CD14-positive monocyte (primary cell): ENCODE measurements around the gene SEPTIN8. TPM values are rescaled to one million over a fixed set of nuclear protein-coding genes. Genes with fewer than 3 reads are reported as not detected.

Source experiments
- DNase-seq, 3 donors: peaks; one replicate each; pipeline ENCODE4 v3.0.0-alpha.2; 2011 to 2022
- H2AFZ ChIP-seq: 2 replicates; pipeline ENCODE4 v1.6.0; 2012; ENCODE audit warnings: mild to moderate bottlenecking, low read depth, low read length, inconsistent platforms; ENCODE audit not compliant: insufficient read depth, poor library complexity, severe bottlenecking
- H3K27ac ChIP-seq, 2 donors: 1 replicate in 1 of 2; 2 replicates in 1 of 2; pipeline ENCODE4 v1.5.1; 2012 to 2013; ENCODE audit warnings: low read length in 2 of 2, control low read depth in 1 of 2, inconsistent platforms in 1 of 2, low read depth in 1 of 2, mild to moderate bottlenecking in 1 of 2
- H3K27me3 ChIP-seq, 2 donors: one replicate each; pipeline versions ENCODE4 v1.6.0 to v1.6.1; 2011 to 2013; ENCODE audit warnings: low read length in 2 of 2; ENCODE audit not compliant: control insufficient read depth in 2 of 2, insufficient read depth in 2 of 2
- H3K36me3 ChIP-seq, 2 donors: replicated peaks in 1 of 2; 1 replicate in 1 of 2; 2 replicates in 1 of 2; pipeline versions ENCODE4 v1.5.1 to v1.6.1; 2012 to 2013; ENCODE audit warnings: low read length in 2 of 2, control low read depth in 1 of 2, inconsistent platforms in 1 of 2, mild to moderate bottlenecking in 1 of 2; ENCODE audit not compliant: insufficient read depth in 2 of 2, control insufficient read depth in 1 of 2
- H3K4me1 ChIP-seq, 2 donors: 1 replicate in 1 of 2; 2 replicates in 1 of 2; pipeline versions ENCODE4 v1.5.1 to v1.6.1; 2012 to 2013; ENCODE audit warnings: low read length in 2 of 2, control low read depth in 1 of 2, inconsistent platforms in 1 of 2, mild to moderate bottlenecking in 1 of 2, moderate library complexity in 1 of 2; ENCODE audit not compliant: insufficient read depth in 2 of 2, control insufficient read depth in 1 of 2
- H3K4me2 ChIP-seq: replicated peaks from 2 replicates; pipeline ENCODE3; 2012; ENCODE audit warnings: low read length, moderate library complexity, mild to moderate bottlenecking; ENCODE audit not compliant: poor library complexity, severe bottlenecking; ENCODE audit errors: extremely low read depth
- H3K4me3 ChIP-seq, 3 experiments: fragments of 200-600 bp in 1 of 3; sonication (generic) in 1 of 3; replicated peaks in 1 of 3; 1 replicate in 2 of 3; 2 replicates in 1 of 3; pipeline ENCODE4 v1.5.1; 2011 to 2013; ENCODE audit warnings: low read length in 3 of 3, mild to moderate bottlenecking in 3 of 3, control low read depth in 2 of 3, low read depth in 2 of 3, inconsistent platforms in 1 of 3, moderate library complexity in 1 of 3
- H3K79me2 ChIP-seq: 2 replicates; pipeline ENCODE4 v1.6.0; 2012; ENCODE audit warnings: mild to moderate bottlenecking, control low read depth, inconsistent platforms, low read length, moderate library complexity; ENCODE audit not compliant: insufficient read depth
- H3K9ac ChIP-seq: 2 replicates; pipeline ENCODE4 v1.6.0; 2017; ENCODE audit warnings: low read length, mild to moderate bottlenecking; ENCODE audit not compliant: insufficient read depth, poor library complexity, severe bottlenecking
- H3K9me3 ChIP-seq, 2 donors: replicated peaks in 1 of 2; 1 replicate in 1 of 2; 2 replicates in 1 of 2; pipeline versions ENCODE4 v1.5.1 to v1.6.1; 2012 to 2013; ENCODE audit warnings: low read length in 2 of 2, control low read depth in 1 of 2; ENCODE audit not compliant: control insufficient read depth in 1 of 2, insufficient read depth in 1 of 2
- H4K20me1 ChIP-seq: 2 replicates; pipeline ENCODE4 v1.6.0; 2012; ENCODE audit warnings: mild to moderate bottlenecking, low read length, control low read depth, moderate library complexity; ENCODE audit not compliant: insufficient read depth
- H3K27ac Mint-ChIP-seq, 7 donors: one replicate each; pipeline ENCODE4 v1.8.0; 2020; ENCODE audit warnings: mild to moderate bottlenecking in 7 of 7, mixed read lengths in 7 of 7, moderate library complexity in 6 of 7, inconsistent platforms in 2 of 7
- H3K27me3 Mint-ChIP-seq, 3 donors: one replicate each; pipeline ENCODE4 v1.8.0; 2021 to 2022; ENCODE audit warnings: low read depth in 3 of 3, mild to moderate bottlenecking in 3 of 3, mixed read lengths in 3 of 3, moderate library complexity in 3 of 3, inconsistent platforms in 1 of 3
- H3K36me3 Mint-ChIP-seq, 2 donors: one replicate each; pipeline ENCODE4 v1.8.0; 2020; ENCODE audit warnings: mixed read lengths in 2 of 2, inconsistent platforms in 1 of 2, mild to moderate bottlenecking in 1 of 2
- H3K4me1 Mint-ChIP-seq: one replicate; pipeline ENCODE4 v1.8.0; 2020; ENCODE audit warnings: mild to moderate bottlenecking, mixed read lengths
- H3K4me3 Mint-ChIP-seq, 2 donors: one replicate each; pipeline ENCODE4 v1.8.0; 2020; ENCODE audit warnings: mild to moderate bottlenecking in 2 of 2, mixed read lengths in 2 of 2, moderate library complexity in 1 of 2
- H3K9me3 Mint-ChIP-seq, 7 donors: one replicate each; pipeline ENCODE4 v1.8.0; 2020 to 2022; ENCODE audit warnings: mixed read lengths in 7 of 7, mild to moderate bottlenecking in 6 of 7, moderate library complexity in 6 of 7, inconsistent platforms in 2 of 7
- WGBS: methylation state at CpG from one replicate; pipeline ENCODE4 v1.1.5; 2013; ENCODE audit warnings: missing lambda C conversion rate; ENCODE audit not compliant: insufficient coverage; 5-methylcytosine and 5-hydroxymethylcytosine counted together
- intact Hi-C, 2 donors: fragments of 100-400 bp; cut with micrococcal nuclease; formaldehyde crosslinking; loops; one replicate each; pipeline versions ENCODE4 v1.15.0 to v1.15.1; 2023
- polyA plus RNA-seq, 3 donors: library from polyadenylated mRNA; depleted of rRNA in 1 of 3; unstranded in 2 of 3; stranded (reverse) in 1 of 3; fragments of 300-500 nt in 2 of 3; fragments of >200 nt in 1 of 3; fragmentation: Illumina TruSeq in 2 of 3; gene quantifications; 1 replicate in 2 of 3; 2 replicates in 1 of 3; pipeline ENCODE4 v1.2.3, GENCODE V29; 2012 to 2021
- TF ChIP-seq, protein P1 (sequence below): fragments of 200-600 bp; IDR thresholded peaks from one replicate; pipeline ENCODE4 v1.8.0; 2022; ENCODE audit warnings: antibody characterized with exemption, mild to moderate bottlenecking

Gene SEPTIN8
- polyA plus RNA-seq, 3 donors, result 0.36 to 5.0 (median 0.54) TPM

DNA sequence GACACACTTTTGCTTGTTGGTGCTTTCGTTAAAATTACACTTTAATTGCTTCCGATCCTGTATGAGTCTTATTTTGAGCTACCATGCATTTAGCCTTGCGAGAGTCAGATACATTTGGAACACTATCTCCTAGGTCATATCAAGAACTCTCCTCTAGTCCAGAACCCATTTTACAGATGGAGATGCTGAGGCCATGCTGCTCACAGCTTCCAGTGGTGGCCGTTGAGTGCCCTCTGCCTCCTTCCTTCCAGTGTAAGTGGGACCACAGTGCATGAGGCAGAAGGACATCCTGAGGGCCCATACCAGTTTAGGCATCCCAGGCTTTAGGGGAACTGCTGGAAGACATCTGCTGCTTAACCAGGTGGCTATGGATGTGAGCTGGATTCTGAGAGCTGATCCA lies 22.9 kb downstream of the SEPTIN8 start:
- Mint-ChIP-seq H3K36me3 (peaks cover 0 to 3% of the 10 kb centered on the region in 2 donors), H3K4me3 (no peak overlapping the region), H3K4me1 (no peaks in the 10 kb centered on the region), H3K9me3 (no peaks in the 10 kb centered on the region), H3K27ac (no peak overlapping the region), H3K27me3 (peaks cover 11 to 27% (median 13%) of the 10 kb centered on the region in 3 donors)
- Histone ChIP-seq H3K9me3 (no peaks in the 10 kb centered on the region), H3K27ac (no peak overlapping the region), H3K27me3 (peaks cover 6 to 7% of the 10 kb centered on the region in 2 donors), H3K36me3 (no peaks in the 10 kb centered on the region), H3K4me2 (no peak overlapping the region), H4K20me1 (no peaks in the 10 kb centered on the region), H3K9ac (no peak overlapping the region), H3K4me1 (no peaks in the 10 kb centered on the region), H2AFZ (no peak overlapping the region), H3K79me2 (no peaks in the 10 kb centered on the region), H3K4me3 (no peak overlapping the region)
- intact Hi-C loops, result no loop called here
- WGBS, result 96% methylated on average over 3 of the region's 4 CpGs
- TF ChIP-seq, protein P1, sequence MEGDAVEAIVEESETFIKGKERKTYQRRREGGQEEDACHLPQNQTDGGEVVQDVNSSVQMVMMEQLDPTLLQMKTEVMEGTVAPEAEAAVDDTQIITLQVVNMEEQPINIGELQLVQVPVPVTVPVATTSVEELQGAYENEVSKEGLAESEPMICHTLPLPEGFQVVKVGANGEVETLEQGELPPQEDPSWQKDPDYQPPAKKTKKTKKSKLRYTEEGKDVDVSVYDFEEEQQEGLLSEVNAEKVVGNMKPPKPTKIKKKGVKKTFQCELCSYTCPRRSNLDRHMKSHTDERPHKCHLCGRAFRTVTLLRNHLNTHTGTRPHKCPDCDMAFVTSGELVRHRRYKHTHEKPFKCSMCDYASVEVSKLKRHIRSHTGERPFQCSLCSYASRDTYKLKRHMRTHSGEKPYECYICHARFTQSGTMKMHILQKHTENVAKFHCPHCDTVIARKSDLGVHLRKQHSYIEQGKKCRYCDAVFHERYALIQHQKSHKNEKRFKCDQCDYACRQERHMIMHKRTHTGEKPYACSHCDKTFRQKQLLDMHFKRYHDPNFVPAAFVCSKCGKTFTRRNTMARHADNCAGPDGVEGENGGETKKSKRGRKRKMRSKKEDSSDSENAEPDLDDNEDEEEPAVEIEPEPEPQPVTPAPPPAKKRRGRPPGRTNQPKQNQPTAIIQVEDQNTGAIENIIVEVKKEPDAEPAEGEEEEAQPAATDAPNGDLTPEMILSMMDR, result no peak
- DNase-seq, result no peak

DNA sequence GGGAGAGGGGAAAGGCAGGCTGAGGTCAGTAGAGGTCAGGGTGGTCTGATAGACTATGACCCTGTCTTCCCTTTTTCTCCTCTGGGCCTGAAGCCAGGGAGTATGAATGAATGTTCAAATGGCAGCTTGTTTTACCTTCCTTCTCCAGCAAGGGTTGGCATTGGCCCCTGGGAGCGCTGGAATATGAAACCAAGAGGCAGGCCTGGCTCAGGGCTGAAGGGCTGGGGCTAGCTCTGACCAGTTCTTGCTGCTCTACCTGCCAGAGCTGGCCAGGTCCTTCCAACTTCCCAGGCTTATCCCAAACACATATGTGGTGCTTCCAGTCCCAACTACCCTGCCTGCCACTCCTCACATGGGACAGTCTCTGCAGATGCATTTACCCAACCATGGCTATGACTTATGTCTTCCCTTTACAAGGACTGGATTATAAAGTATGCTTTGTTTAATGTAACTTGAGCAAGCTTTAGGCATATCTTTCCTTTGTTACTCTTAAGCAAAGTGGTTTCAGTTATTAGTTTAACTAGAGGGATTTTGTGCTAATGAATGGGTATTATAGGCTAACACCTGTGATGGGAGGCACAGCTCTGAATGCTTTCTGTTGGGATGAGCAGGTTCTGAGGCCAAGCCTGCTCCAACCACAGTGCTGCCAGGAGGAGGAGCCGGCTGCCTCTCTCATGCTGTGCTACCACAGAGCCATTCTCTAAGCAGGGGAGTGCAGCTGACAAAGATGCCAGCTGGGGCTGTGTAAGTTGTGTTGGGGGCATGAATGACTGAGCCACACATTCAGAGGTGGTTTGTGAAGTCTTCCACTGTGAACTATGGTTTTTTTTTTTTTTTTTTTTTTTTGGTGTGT lies 23.7 kb downstream of the SEPTIN8 start:
- Mint-ChIP-seq H3K4me1 (no peaks in the 10 kb centered on the region), H3K27me3 (peaks cover 17 to 34% (median 19%) of the 10 kb centered on the region in 3 donors), H3K9me3 (peaks cover 0 to 6% (median 0%) of the 10 kb centered on the region in 7 donors), H3K27ac (no peak overlapping the region), H3K4me3 (peak overlapping the region in 1 of 2 donors; percentile 3), H3K36me3 (no peaks in the 10 kb centered on the region)
- WGBS, result 86% methylated on average over 1 of the region's 2 CpGs
- Histone ChIP-seq H3K27me3 (peaks cover 13 to 15% of the 10 kb centered on the region in 2 donors), H3K36me3 (no peaks in the 10 kb centered on the region), H3K79me2 (no peaks in the 10 kb centered on the region), H3K4me3 (no peak overlapping the region), H3K27ac (no peak overlapping the region), H3K4me1 (no peaks in the 10 kb centered on the region), H3K9ac (no peak overlapping the region), H3K9me3 (peaks cover 0 to 4% of the 10 kb centered on the region in 2 donors), H2AFZ (no peak overlapping the region), H4K20me1 (no peaks in the 10 kb centered on the region), H3K4me2 (no peak overlapping the region)
- TF ChIP-seq, protein P1, result no peak
- intact Hi-C loops, result no loop called here
- DNase-seq, result no peak
